T-helper 1 cell (primary cell): ENCODE results near the gene TRMT11.

Experiments
- DNase-seq, 5 donors: peaks; one replicate each; pipeline ENCODE4 v3.0.0-alpha.2; 2012 to 2020

Gene TRMT11

DNA sequence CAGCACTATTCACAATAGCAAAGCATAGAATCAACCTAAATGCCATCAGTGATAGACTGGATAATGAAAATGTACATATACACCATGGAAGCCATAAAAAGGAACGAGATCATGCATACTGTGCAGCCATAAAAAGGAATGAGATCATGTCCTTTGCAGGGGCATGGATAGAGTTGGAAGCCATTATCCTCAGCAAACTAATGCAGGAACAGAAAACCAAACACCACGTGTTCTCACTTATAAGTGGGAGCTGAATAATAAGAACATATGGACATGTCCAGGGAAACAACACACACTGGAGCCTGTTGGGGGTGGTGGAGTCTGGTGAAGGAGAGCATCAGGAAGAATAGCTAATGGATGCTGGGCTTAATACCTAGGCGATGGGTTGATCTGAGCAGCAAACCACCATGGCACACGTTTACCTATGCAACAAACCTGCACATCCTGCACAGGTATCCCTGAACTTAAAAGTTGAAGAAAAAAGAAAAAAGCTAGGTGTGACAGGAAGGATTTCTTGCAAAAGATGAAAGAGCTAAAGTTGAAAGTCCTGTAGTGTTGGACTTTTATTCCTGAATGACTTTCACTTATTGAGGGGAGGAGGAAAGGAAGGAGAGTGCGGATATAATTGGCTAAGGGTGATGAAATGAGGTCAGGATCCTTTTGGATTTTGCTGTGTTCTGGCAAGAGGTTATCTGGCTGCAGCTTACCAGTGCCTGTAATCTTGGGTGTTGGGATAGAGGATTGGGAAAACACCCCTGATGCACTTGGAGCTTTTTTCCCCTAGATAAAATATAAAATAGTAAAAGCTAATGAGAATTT, 8.5 kb downstream of the TRMT11 start:
- DNase-seq, result no peak

DNA sequence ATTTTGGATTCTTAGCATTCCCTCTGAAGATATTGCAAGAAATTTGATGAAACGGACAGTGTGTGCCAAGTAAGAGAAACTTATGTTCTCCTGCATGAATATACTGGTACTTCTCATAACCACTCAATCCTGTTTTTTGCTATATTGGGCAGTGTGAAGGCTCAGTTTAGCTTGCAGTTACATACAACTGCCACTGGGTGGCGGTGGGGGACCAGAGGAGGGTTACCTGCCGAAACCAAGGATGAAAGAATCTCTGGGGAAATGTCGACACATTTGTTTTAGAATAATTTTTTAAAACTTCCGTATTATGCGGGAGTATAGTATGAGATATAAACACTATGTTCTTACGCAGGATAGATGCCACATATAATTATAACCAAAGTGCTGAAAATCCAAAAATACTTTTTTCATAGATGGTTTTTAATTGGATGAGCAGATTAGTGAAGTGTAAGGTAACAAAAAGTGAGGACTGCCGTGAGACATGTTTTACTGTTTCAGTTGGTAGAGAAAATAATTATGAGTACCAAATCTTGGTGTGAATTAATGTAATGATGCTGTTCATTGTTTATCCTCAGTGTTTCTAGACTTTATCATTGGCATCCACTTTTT, 9.7 kb downstream of the TRMT11 start:
- peak; percentile 35 to 68 (median 55) for DNase-seq

- DNase-seq, result peak in 1 of 5 donors; percentile 44
Observed at GRCh38 chr6:126002755-126003679, 16.7 kb downstream of the TRMT11 start.

- no peak for DNase-seq
Observed at GRCh38 chr6:126007800-126008199, 21.5 kb downstream of the TRMT11 start.

DNA sequence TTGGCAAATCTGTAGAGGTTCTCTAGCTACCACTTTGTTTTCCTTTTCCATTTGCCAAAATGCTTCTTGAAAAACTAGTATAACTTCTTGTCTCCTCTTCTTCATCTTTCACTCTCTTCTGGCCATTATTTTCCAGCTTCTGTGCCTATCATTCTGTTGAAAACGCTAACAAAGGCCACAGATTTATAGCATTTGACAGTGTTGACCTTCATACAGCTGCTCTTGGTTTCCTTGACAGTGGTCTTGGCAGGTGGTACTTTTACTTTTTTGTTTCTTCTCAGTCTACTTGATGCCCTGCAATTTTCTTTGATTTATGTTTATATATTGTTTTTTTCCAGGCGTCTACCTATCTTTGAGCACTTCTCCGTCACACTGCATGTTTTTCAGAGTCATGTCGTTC, 23.7 kb downstream of the TRMT11 start:
- no peak for DNase-seq

- DNase-seq, result no peak
Observed at GRCh38 chr6:126015863-126016262, 29.5 kb downstream of the TRMT11 start.

GRCh38 chr6:126016591-126016990, 30.3 kb downstream of the TRMT11 start:
- DNase-seq, result no peak

DNA sequence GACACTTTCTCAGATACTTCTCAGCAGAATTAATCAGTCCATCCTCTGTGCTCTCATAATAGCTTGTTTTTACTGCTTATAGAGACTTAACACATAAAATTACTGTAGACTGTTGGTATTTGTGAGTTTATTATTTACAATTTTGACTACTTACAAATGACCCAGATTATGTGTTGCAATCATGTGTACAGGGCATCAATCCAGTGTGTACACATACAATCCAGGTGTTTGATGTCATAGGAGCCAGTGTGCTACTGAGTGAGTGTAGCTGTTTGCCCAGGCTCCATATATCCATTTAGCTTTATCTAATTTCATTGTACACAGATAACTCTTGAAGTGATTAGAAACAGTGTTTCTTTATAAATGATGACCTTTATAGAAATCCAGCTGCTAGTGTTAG, 31.3 kb downstream of the TRMT11 start:
- DNase-seq, result no peak

- DNase-seq, result no peak
Observed at GRCh38 chr6:126020305-126021050, 34.1 kb downstream of the TRMT11 start.

DNA sequence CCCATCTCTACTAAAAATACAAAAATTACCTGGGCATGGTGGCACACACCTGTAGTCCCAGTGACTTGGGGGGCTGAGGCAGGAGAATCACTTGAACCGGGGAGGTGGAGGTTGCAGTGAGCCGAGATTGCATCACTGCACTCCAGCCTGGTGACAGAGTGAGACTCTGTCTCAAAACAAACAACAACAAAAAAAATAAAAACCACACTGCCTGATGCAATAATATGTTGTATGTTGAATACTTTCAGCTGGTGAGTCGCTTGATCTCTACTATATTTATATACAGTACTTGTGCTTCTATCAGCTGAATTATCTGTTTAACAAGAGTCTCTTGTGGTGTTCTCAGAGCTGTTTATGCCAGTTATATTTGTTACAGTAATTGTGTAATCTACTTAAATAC, 37.1 kb downstream of the TRMT11 start:
- DNase-seq, result peak in 1 of 5 donors; percentile 23

- no peak for DNase-seq
Observed at GRCh38 chr6:126026001-126026400, 39.7 kb downstream of the TRMT11 start.

- no peak for DNase-seq
Observed at GRCh38 chr6:126027601-126028000, 41.3 kb downstream of the TRMT11 start.

GRCh38 chr6:126030045-126030444, 43.7 kb downstream of the TRMT11 start:
- DNase-seq, result no peak

DNA sequence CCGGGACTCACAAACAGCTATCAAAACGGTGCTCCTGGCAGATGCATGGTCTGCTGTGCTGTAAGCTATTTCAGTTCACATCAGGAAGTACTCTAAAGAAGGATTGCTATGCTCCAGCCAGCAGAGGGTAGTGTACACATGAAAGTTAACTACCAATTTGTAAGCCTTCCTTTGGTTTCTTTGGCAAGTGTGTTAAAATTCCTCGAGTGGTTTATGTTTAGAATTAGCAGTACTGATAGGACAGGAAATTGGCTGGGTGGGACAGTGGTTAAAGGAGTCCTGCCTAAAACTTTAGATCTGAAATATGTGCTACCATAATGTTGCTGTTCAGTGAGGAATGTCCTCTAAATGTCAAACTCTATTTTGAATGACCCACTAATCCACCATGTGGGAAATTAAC, 47.4 kb downstream of the TRMT11 start:
- DNase-seq, result peak in 1 of 5 donors; percentile 17

DNA sequence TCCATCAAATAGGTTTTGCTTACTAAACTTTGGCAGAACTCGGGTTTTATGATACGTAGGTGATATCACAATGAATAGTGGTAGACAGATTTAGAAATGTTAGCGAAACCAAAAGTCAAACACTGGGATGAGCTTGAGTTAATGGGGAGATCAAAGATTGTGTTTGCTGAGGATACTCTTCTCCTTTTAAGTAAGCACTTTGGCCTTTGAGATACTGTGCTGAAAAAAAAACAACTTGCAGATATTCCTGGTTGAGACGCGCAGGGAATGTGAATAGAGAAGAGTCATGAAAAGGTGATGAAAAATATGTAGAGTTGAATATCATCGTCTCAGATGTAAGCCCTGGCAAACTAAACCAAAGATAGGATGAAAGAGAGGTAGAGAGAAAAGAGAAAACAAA, 48.3 kb downstream of the TRMT11 start:
- DNase-seq, result no peak

DNA sequence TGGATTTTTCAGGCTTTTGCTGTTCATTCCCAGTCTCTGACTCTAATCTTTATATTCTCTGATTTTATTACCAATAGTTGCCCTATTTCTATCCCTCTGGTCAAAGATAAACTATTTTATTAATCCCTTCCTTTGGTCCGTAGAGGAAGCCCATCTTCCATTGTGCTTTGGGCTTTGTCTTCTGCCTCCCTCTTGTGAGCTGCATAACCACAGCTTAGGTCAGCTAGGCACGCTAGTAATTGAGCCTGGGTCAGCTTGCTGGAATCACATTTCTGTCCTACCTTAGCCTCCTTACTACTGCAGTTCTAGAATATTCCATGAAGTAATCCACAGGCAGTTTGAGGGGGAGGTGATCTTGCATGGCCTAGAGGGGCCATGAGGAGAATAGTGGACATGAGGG, 49.4 kb downstream of the TRMT11 start:
- DNase-seq, result no peak

DNA sequence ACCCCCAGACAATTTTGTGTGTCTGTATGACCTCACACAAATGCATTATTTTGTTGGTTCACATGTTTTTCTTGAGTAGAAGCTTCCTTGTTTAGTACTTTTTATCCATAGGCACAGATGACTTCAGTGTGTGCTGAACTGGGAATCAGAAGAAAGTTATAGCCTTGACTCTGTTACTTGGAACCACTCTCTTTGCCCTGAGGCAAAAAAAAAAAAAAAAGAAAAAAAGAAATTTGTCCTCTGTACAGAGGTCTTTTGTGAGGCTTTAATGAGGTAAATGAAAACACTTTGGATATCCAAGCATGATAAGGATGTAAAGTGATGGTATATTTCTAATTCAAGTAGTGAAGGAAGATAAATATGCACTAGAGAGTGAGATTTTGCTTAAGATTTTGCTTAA, 51.9 kb downstream of the TRMT11 start:
- no peak for DNase-seq

GRCh38 chr6:126039284-126039683, 52.9 kb downstream of the TRMT11 start:
- no peak for DNase-seq

- DNase-seq, result no peak
Observed at GRCh38 chr6:126040394-126040793, 54.1 kb downstream of the TRMT11 start.

- DNase-seq, result no peak
Observed at GRCh38 chr6:126040826-126041225, 54.5 kb downstream of the TRMT11 start.

DNA sequence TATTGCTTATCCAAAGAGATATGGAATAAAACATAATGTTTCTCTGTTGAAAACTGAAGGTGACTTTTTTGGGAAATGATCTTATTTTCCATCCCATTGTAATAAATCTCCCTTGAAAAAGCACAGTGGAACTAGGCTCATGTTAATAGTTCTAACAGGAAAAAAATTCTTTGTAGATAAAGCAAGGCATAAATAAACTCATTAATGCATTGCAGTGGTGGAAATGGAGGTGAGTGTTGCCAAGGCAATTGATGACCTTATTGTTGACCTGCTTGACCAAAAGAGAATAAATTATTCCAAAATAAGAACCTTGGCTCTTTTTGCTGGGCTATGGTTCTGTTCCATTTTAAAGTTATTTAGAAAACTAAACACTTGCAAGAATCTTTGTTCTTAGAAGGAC, 55.2 kb downstream of the TRMT11 start:
- no peak for DNase-seq

- DNase-seq, result no peak
Observed at GRCh38 chr6:126042001-126042419, 55.7 kb downstream of the TRMT11 start.

- no peak for DNase-seq
Observed at GRCh38 chr6:126047648-126048047, 61.3 kb downstream of the TRMT11 start.
